ENCODE results near the gene CUL5.
"Not testable (repeated sequence)": the region's sequence is repeated elsewhere in the genome, so short reads cannot be mapped to it uniquely, and the experiment has no call there.

Gene CUL5

DNA sequence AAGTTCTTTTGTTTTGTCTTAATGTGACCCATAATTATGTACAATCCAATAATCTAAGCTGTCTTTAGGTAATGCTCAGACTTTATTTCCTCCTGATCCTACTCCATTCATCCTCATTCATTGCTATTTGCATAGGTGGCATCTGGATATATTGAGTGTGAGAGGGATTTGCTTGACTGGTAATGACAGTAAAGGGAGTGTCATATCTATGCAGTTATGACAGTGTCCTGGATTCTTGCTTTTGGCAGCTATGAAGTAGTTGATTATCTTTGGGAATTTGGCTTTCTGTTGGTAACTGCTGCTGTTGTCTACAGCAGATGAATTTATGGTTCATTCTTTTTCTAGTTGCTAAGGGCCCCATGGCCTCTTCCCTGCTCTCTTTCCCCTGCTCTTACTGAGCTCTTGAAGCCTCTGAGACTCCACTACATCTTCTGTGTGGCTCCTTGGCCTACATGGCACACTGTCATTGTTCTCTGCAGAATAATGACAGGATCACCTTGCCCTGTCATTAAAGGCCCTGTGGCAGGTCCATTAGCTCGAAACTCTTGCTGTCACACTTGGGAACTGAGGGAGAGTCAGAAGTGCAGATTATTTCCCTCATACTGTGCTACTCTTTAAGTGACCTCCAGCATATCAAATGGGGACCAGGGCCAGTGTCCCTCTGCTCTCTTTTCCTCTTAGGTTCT lies 92.5 kb downstream of the CUL5 start:
- WGBS, 2 experiments: 97 to 98% methylated on average over 1 of the region's 1 CpG
- no peak overlapping the region for H3K27ac ChIP-seq (ENCODE audit: insufficient read depth, low read depth, low read length, poor library complexity, severe bottlenecking)
- H3K4me1 ChIP-seq (ENCODE audit: control insufficient read depth, insufficient read depth, low read length): no peaks in the 10 kb centered on the region
- H3K9me3 ChIP-seq (ENCODE audit: control insufficient read depth, low read length): no peaks in the 10 kb centered on the region
- H3K27me3 ChIP-seq (ENCODE audit: control insufficient read depth, insufficient read depth, low read length, poor library complexity, severe bottlenecking): no peaks in the 10 kb centered on the region
- no peak overlapping the region for H3K4me3 ChIP-seq (ENCODE audit: insufficient read depth, low read depth, low read length)
- H3K36me3 ChIP-seq (ENCODE audit: control insufficient read depth, insufficient read depth, low read length): peaks cover 10% of the 10 kb centered on the region

DNA sequence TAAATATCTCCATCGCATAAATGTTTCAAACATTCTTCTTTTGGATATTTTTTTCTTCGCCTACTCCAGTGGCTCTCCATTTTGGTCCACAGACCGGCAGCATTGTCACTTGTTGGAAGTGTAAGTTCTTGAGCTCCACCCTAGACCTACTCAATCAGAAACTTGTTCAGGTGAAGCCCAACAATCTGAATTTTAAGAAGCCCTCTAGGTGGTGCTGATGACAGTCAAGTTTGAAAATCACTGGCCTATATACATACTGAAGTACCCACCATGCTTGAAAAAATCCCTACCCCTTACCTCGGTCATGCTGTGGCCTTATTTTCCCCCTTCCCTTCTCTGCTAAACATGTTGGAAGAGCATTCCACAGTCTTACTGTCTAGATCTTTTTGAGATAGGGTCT lies 102.4 kb downstream of the CUL5 start:
- no peaks in the 10 kb centered on the region for H3K9me3 ChIP-seq (ENCODE audit: control insufficient read depth, low read length)
- H3K27me3 ChIP-seq (ENCODE audit: control insufficient read depth, insufficient read depth, low read length, poor library complexity, severe bottlenecking): no peaks in the 10 kb centered on the region
- peaks cover 3% of the 10 kb centered on the region for H3K4me1 ChIP-seq (ENCODE audit: control insufficient read depth, insufficient read depth, low read length)
- H3K27ac ChIP-seq (ENCODE audit: insufficient read depth, low read depth, low read length, poor library complexity, severe bottlenecking): no peak overlapping the region
- H3K4me3 ChIP-seq (ENCODE audit: insufficient read depth, low read depth, low read length): no peak overlapping the region
- WGBS, 2 experiments: 92 to 96% methylated on average over 4 of the region's 4 CpGs
- no peaks in the 10 kb centered on the region for H3K36me3 ChIP-seq (ENCODE audit: control insufficient read depth, insufficient read depth, low read length)

DNA sequence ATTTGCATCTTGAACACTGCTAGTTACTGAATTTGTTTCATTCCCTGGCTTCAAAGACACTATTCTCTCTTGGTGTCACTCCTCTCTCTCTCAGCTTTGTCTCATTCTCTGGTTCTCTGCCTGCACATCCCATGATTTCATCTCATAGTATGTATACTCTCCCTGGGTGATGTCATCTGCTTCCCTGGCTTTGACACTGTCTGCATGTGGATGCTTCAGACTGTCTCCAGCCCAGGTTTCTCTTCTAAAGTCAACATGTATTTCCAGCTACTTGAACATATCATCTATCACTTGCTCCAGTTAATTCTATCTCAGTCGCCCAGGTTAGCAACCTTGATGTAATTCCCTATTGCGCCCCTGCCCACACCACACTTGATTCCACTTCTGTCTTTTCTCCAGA lies 103.4 kb downstream of the CUL5 start:
- Histone ChIP-seq H3K36me3 (ENCODE audit: control insufficient read depth, insufficient read depth, low read length) (no peaks in the 10 kb centered on the region), H3K27me3 (ENCODE audit: control insufficient read depth, insufficient read depth, low read length, poor library complexity, severe bottlenecking) (no peaks in the 10 kb centered on the region), H3K4me1 (ENCODE audit: control insufficient read depth, insufficient read depth, low read length) (peaks cover 3% of the 10 kb centered on the region), H3K4me3 (ENCODE audit: insufficient read depth, low read depth, low read length) (no peak overlapping the region), H3K27ac (ENCODE audit: insufficient read depth, low read depth, low read length, poor library complexity, severe bottlenecking) (no peak overlapping the region), H3K9me3 (ENCODE audit: control insufficient read depth, low read length) (no peaks in the 10 kb centered on the region)
- WGBS, 2 experiments: 92 to 93% methylated on average over 2 of the region's 2 CpGs

- no peaks in the 10 kb centered on the region for H3K27me3 ChIP-seq (ENCODE audit: control insufficient read depth, insufficient read depth, low read length, poor library complexity, severe bottlenecking)
- H3K4me1 ChIP-seq (ENCODE audit: control insufficient read depth, insufficient read depth, low read length): peaks cover 3% of the 10 kb centered on the region
- H3K9me3 ChIP-seq (ENCODE audit: control insufficient read depth, low read length): no peaks in the 10 kb centered on the region
- H3K4me3 ChIP-seq (ENCODE audit: insufficient read depth, low read depth, low read length): no peak overlapping the region
- H3K36me3 ChIP-seq (ENCODE audit: control insufficient read depth, insufficient read depth, low read length): no peaks in the 10 kb centered on the region
- WGBS, 2 experiments: 72 to 74% methylated on average over 5 of the region's 5 CpGs
- no peak overlapping the region for H3K27ac ChIP-seq (ENCODE audit: insufficient read depth, low read depth, low read length, poor library complexity, severe bottlenecking)
These were observed 106.9 kb downstream of the CUL5 start for GRCh38 chr11:108115500-108116140.

GRCh38 chr11:108117746-108118371 lies 109.2 kb downstream of the CUL5 start:
- H3K36me3 ChIP-seq (ENCODE audit: control insufficient read depth, insufficient read depth, low read length): no peaks in the 10 kb centered on the region
- no peaks in the 10 kb centered on the region for H3K9me3 ChIP-seq (ENCODE audit: control insufficient read depth, low read length)
- H3K27ac ChIP-seq (ENCODE audit: insufficient read depth, low read depth, low read length, poor library complexity, severe bottlenecking): no peak overlapping the region

DNA sequence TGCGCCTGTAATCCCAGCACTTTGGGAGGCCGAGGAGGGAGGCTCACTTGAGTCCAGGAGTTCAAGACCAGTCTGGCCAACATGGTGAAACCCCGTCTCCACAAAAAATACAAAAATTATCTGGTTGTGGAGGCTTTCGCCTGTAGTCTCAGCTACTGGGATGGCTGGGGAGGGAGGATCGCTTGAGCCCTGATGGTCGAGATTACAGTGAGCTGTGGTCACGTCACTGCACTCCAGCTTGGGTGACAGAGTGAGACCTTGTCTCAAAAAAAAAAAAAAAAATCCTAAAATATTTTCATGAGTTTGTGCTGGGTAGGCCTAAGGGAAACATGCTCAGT lies 112.2 kb downstream of the CUL5 start:
- H3K9me3 ChIP-seq (ENCODE audit: control insufficient read depth, low read length); H3K4me1 ChIP-seq (ENCODE audit: control insufficient read depth, insufficient read depth, low read length); H3K36me3 ChIP-seq (ENCODE audit: control insufficient read depth, insufficient read depth, low read length); H3K27ac ChIP-seq (ENCODE audit: insufficient read depth, low read depth, low read length, poor library complexity, severe bottlenecking): not testable (repeated sequence)
- WGBS, 2 experiments: 77 to 80% methylated on average over 7 of the region's 7 CpGs
- peak overlapping the region; percentile 83 for H3K4me3 ChIP-seq (ENCODE audit: insufficient read depth, low read depth, low read length)
- H3K27me3 ChIP-seq (ENCODE audit: control insufficient read depth, insufficient read depth, low read length, poor library complexity, severe bottlenecking): peaks cover 15% of the 10 kb centered on the region

More at GRCh38 chr11:108117746-108118371, 109.2 kb downstream of the CUL5 start:
- H3K4me3 ChIP-seq (ENCODE audit: insufficient read depth, low read depth, low read length): no peak overlapping the region
- peaks cover 14% of the 10 kb centered on the region for H3K27me3 ChIP-seq (ENCODE audit: control insufficient read depth, insufficient read depth, low read length, poor library complexity, severe bottlenecking)
- H3K4me1 ChIP-seq (ENCODE audit: control insufficient read depth, insufficient read depth, low read length): peaks cover 3% of the 10 kb centered on the region

GRCh38 chr11:108121274-108122155 lies 112.8 kb downstream of the CUL5 start, which contains the start of gene ACAT1:
TSS of gene ACAT1 (plus strand) at chr11:108121567. CDS start at chr11:108121607, 40 bp downstream.
- 2% methylated on average over 71 to 72 of the region's 73 CpGs for WGBS, 2 experiments
- peaks cover 15% of the 10 kb centered on the region for H3K27me3 ChIP-seq (ENCODE audit: control insufficient read depth, insufficient read depth, low read length, poor library complexity, severe bottlenecking)
- H3K27ac ChIP-seq (ENCODE audit: insufficient read depth, low read depth, low read length, poor library complexity, severe bottlenecking): no peak within 1 kb of the TSS
- no peaks in the 10 kb centered on the region for H3K4me1 ChIP-seq (ENCODE audit: control insufficient read depth, insufficient read depth, low read length)
- peak within 1 kb of the TSS; percentile 83 for H3K4me3 ChIP-seq (ENCODE audit: insufficient read depth, low read depth, low read length)
- H3K9me3 ChIP-seq (ENCODE audit: control insufficient read depth, low read length): no peaks in the 10 kb centered on the region
- no peaks in the 10 kb centered on the region for H3K36me3 ChIP-seq (ENCODE audit: control insufficient read depth, insufficient read depth, low read length)

DNA sequence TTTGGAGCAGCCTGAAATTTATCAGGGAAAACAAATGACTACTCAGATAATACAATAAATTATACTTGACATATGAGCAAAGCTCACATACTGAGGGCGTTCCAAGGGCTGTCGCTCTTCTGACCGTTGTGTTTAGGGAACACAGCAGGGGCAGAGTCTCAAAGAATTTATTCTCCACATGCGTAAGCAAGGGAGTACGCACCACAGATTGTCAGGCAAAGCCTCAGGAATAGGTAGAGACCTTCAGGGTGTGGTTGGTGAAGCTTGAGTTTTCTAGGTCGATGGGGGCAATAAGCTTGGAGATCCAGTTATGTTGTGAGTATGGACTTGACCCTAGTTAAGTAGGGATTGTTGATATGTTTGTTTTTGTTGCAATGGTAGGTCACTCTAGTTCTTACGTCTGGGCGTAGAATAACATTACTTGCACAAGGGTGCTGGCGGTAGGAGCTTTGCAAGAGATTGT lies 113.5 kb downstream of the CUL5 start:
- Histone ChIP-seq H3K4me3 (ENCODE audit: insufficient read depth, low read depth, low read length) (peak overlapping the region; percentile 83), H3K27ac (ENCODE audit: insufficient read depth, low read depth, low read length, poor library complexity, severe bottlenecking) (no peak overlapping the region)

DNA sequence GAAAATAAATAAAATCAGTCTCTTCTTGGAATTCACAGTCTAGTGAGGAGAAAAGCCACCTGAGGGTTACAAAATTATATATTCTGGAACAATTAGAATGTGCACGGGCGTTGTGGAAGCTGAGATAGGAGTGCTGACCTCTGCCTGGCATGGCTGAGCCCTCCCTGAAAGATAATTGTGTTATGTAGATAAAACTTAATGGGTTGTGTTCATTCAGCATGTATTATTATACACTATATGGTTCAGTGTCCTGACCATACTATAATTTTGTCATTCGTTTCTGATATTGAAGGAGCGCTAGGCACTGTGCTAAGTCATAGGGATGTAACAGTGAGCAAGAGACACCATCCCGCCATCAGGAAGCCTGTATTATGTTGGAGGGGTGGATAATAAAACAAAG lies 116.4 kb downstream of the CUL5 start:
- no peaks in the 10 kb centered on the region for H3K36me3 ChIP-seq (ENCODE audit: control insufficient read depth, insufficient read depth, low read length)
- no peaks in the 10 kb centered on the region for H3K9me3 ChIP-seq (ENCODE audit: control insufficient read depth, low read length)
- 97 to 98% methylated on average over 5 of the region's 5 CpGs for WGBS, 2 experiments
- no peak overlapping the region for H3K4me3 ChIP-seq (ENCODE audit: insufficient read depth, low read depth, low read length)
- H3K4me1 ChIP-seq (ENCODE audit: control insufficient read depth, insufficient read depth, low read length): no peaks in the 10 kb centered on the region
- peaks cover 15% of the 10 kb centered on the region for H3K27me3 ChIP-seq (ENCODE audit: control insufficient read depth, insufficient read depth, low read length, poor library complexity, severe bottlenecking)
- H3K27ac ChIP-seq (ENCODE audit: insufficient read depth, low read depth, low read length, poor library complexity, severe bottlenecking): no peak overlapping the region

More for the DNA sequence above, 113.5 kb downstream of the CUL5 start:
- 60% methylated on average over 9 of the region's 9 CpGs for WGBS, 2 experiments
- Histone ChIP-seq H3K27me3 (ENCODE audit: control insufficient read depth, insufficient read depth, low read length, poor library complexity, severe bottlenecking) (peaks cover 15% of the 10 kb centered on the region), H3K4me1 (ENCODE audit: control insufficient read depth, insufficient read depth, low read length) (no peaks in the 10 kb centered on the region), H3K9me3 (ENCODE audit: control insufficient read depth, low read length) (no peaks in the 10 kb centered on the region), H3K36me3 (ENCODE audit: control insufficient read depth, insufficient read depth, low read length) (no peaks in the 10 kb centered on the region)

- no peaks in the 10 kb centered on the region for H3K4me1 ChIP-seq (ENCODE audit: control insufficient read depth, insufficient read depth, low read length)
These were observed 120.1 kb downstream of the CUL5 start for GRCh38 chr11:108128772-108129171.

More at GRCh38 chr11:108128772-108129171, 120.1 kb downstream of the CUL5 start:
- Histone ChIP-seq H3K4me3 (ENCODE audit: insufficient read depth, low read depth, low read length) (no peak overlapping the region), H3K27ac (ENCODE audit: insufficient read depth, low read depth, low read length, poor library complexity, severe bottlenecking) (no peak overlapping the region), H3K27me3 (ENCODE audit: control insufficient read depth, insufficient read depth, low read length, poor library complexity, severe bottlenecking) (no peaks in the 10 kb centered on the region), H3K36me3 (ENCODE audit: control insufficient read depth, insufficient read depth, low read length) (no peaks in the 10 kb centered on the region), H3K9me3 (ENCODE audit: control insufficient read depth, low read length) (no peaks in the 10 kb centered on the region)
- WGBS, 2 experiments: 98 to 100% methylated on average over 2 of the region's 2 CpGs
